Measurements from ENCODE around the gene NKX3-2. TPM values are rescaled to one million over a fixed set of nuclear protein-coding genes. Genes with fewer than 3 reads are reported as not detected.

The NKX3-2 gene
- total and polyA plus RNA-seq, 10 of the 15 experiments (the other 5 are each of a cell fraction or from before 2014, with no cell fraction given) = not detected

DNA sequence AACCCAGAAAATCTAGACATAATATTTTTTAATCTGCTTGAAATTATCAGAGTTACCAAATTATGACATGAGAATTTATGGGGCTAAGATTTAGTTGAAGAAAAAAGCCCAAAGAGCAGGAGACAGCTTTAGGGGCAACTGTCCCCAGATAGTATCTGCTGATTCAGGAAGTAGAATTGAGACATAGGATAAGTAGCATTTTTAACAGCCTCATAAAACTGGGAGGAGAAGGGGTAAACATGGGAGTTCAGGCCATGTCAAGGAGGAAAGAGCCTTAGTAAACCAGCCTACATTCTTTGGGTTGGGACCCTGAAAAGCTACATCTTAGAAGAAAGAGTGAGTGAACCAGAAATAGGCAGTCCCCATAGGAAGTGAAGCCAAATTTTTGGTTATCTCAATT is 50.5 kb downstream of the NKX3-2 start (continued):
- TF ChIP-seq, protein P1, sequence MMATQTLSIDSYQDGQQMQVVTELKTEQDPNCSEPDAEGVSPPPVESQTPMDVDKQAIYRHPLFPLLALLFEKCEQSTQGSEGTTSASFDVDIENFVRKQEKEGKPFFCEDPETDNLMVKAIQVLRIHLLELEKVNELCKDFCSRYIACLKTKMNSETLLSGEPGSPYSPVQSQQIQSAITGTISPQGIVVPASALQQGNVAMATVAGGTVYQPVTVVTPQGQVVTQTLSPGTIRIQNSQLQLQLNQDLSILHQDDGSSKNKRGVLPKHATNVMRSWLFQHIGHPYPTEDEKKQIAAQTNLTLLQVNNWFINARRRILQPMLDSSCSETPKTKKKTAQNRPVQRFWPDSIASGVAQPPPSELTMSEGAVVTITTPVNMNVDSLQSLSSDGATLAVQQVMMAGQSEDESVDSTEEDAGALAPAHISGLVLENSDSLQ (IDR thresholded peaks at IDR 0.05) = no peak
- TF ChIP-seq KAT2A (conservative IDR thresholded peaks at IDR 0.05; ENCODE audit: control insufficient read depth, low read depth, low read length) = no peak
- no peak for TF ChIP-seq STAT1 (conservative IDR thresholded peaks at IDR 0.05)
- TF ChIP-seq TBL1XR1 (IDR thresholded peaks at IDR 0.05; ENCODE audit: low read depth, low read length) = no peak
- no peak for TF ChIP-seq RUNX3 (IDR thresholded peaks at IDR 0.05; ENCODE audit: low read length)

DNA sequence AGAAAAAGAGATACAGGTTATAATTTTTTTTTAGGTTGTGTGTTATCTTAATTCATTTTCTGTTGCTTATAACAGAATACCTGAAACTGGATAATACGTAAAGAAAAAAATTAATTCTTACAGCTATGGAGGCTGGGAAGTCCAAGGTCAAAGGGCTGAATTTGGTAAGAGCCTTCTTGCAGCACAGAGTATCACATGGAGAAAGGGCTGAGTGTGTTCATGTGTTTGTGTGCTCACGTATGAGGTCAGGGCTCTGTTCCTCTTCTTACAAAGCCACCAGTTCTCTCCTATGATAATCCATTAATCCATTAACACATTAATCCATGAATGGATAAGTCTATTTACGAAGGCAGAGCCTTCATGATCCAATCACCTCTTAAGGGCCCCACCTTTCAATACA is 51.6 kb downstream of the NKX3-2 start:
- no peak overlapping the region for H3K9ac ChIP-seq (ENCODE audit: control insufficient read depth, insufficient read depth, low read length)
- no peak overlapping the region for H3K4me3 ChIP-seq
- 59% methylated on average over 3 of the region's 3 CpGs for WGBS (ENCODE audit: insufficient coverage, insufficient replicate concordance, low lambda C conversion rate, missing lambda C conversion rate)
- ATAC-seq (no peak), FAIRE-seq (no peak), DNase-seq (ENCODE audit: low read depth, low spot score) (no peak)
- TF ChIP-seq, protein P2, sequence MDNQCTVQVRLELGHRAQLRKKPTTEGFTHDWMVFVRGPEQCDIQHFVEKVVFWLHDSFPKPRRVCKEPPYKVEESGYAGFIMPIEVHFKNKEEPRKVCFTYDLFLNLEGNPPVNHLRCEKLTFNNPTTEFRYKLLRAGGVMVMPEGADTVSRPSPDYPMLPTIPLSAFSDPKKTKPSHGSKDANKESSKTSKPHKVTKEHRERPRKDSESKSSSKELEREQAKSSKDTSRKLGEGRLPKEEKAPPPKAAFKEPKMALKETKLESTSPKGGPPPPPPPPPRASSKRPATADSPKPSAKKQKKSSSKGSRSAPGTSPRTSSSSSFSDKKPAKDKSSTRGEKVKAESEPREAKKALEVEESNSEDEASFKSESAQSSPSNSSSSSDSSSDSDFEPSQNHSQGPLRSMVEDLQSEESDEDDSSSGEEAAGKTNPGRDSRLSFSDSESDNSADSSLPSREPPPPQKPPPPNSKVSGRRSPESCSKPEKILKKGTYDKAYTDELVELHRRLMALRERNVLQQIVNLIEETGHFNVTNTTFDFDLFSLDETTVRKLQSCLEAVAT (IDR thresholded peaks at IDR 0.05) = no peak
- TF ChIP-seq CHD1 (IDR thresholded peaks at IDR 0.05; ENCODE audit: low read depth, low read length) (no peak), NFXL1 (IDR thresholded peaks at IDR 0.05; ENCODE audit: borderline replicate concordance) (no peak), MTA2 (IDR thresholded peaks at IDR 0.05; ENCODE audit: low read depth) (no peak)
- BruUV-seq (replicated peaks) = no TSS peak
- 0 out of 3 replicates have a peak, but pooled peaks cover 1% of the 10 kb centered on the region for H3K9me3 ChIP-seq (replicated peaks; ENCODE audit: control insufficient read depth, insufficient read depth, low read length)
- RAD21 ChIA-PET (ENCODE audit: unreplicated experiment) = no interaction called here
- no peaks in the 10 kb centered on the region for H3K27me3 ChIP-seq (replicated peaks in 1 of 2; ENCODE audit: control insufficient read depth in 2 of 2, insufficient read depth in 2 of 2, low read length in 1 of 2)
- no peaks in the 10 kb centered on the region for H3K36me3 ChIP-seq (ENCODE audit: control insufficient read depth in 2 of 2, insufficient read depth in 2 of 2, low read length in 1 of 2)
- CTCF ChIA-PET = no interaction called here
- POLR2A ChIA-PET = no interaction called here
- no peak overlapping the region for H3K27ac ChIP-seq (ENCODE audit: control insufficient read depth, insufficient read depth)
- no peaks in the 10 kb centered on the region for H3K4me1 ChIP-seq (ENCODE audit: control insufficient read depth, insufficient read depth, low read length)
- SMC1A ChIA-PET (ENCODE audit: uncharacterized antibody, unreplicated experiment) = no interaction called here
- no peaks in the 10 kb centered on the region for H3K79me2 ChIP-seq (ENCODE audit: control insufficient read depth, insufficient read depth, low read length)
- H4K20me1 ChIP-seq (ENCODE audit: control insufficient read depth, insufficient read depth) = no peaks in the 10 kb centered on the region
- in situ Hi-C loops (cut with MboI) (no loop called here), intact Hi-C loops (cut with micrococcal nuclease; ENCODE audit: unreplicated experiment) (no loop called here)
- H3K4me2 ChIP-seq (ENCODE audit: control insufficient read depth, insufficient read depth) = no peak overlapping the region
- H2AFZ ChIP-seq (ENCODE audit: control insufficient read depth, low read depth, low read length) = no peak overlapping the region

Other genes with a start within 250 kb of the NKX3-2 start
- gene RAB28, start 60.2 kb downstream of the NKX3-2 start, total RNA-seq (2014; rRNA removed) = 12.2 and 16.9 TPM in 2 replicates
- 18.6 and 21.6 TPM in 2 replicates for gene RAB28, start 60.2 kb downstream of the NKX3-2 start, total RNA-seq (2014; rRNA removed; fragmentation: Illumina TruSeq; extraction: Trizol)
- gene RAB28, start 60.2 kb downstream of the NKX3-2 start, total RNA-seq (2021) = 12.2 and 13.2 TPM in 2 replicates
- gene RAB28, start 60.2 kb downstream of the NKX3-2 start, polyA plus RNA-seq (2011; rRNA removed) = 29.3 and 42.7 TPM in 2 replicates
- 20.0 and 25.9 TPM in 2 replicates for gene RAB28, start 60.2 kb downstream of the NKX3-2 start, polyA plus RNA-seq (2014; fragmentation: Illumina TruSeq; extraction: Trizol)
- 10 to 100 TPM in 1 of 2 experiments, 1 to 10 TPM in 1; 5.8 to 10.6 TPM for gene RAB28, start 60.2 kb downstream of the NKX3-2 start, polyA plus RNA-seq (2014; fragmentation: Nextera tagmentation; extraction: Ambion mirVana)
- gene RAB28, start 60.2 kb downstream of the NKX3-2 start, polyA plus RNA-seq (2014; rRNA removed) = 12.8 and 15.1 TPM in 2 replicates
- 10 to 100 TPM; 25.2 to 27.8 TPM for gene RAB28, start 60.2 kb downstream of the NKX3-2 start, polyA plus RNA-seq (2016; fragmentation: Nextera tagmentation; extraction: Ambion mirVana)
- 26.2 and 28.3 TPM in 2 replicates for gene BOD1L1, start 83.2 kb upstream of the NKX3-2 start, total RNA-seq (2014; rRNA removed)
- 40.4 and 47.3 TPM in 2 replicates for gene BOD1L1, start 83.2 kb upstream of the NKX3-2 start, total RNA-seq (2014; rRNA removed; fragmentation: Illumina TruSeq; extraction: Trizol)
- gene BOD1L1, start 83.2 kb upstream of the NKX3-2 start, total RNA-seq (2021) = 29.5 and 32.3 TPM in 2 replicates
- gene BOD1L1, start 83.2 kb upstream of the NKX3-2 start, polyA plus RNA-seq (2011; rRNA removed) = 25.9 and 41.0 TPM in 2 replicates
- gene BOD1L1, start 83.2 kb upstream of the NKX3-2 start, polyA plus RNA-seq (2014; fragmentation: Illumina TruSeq; extraction: Trizol) = 41.6 and 51.9 TPM in 2 replicates
- gene BOD1L1, start 83.2 kb upstream of the NKX3-2 start, polyA plus RNA-seq (2014; fragmentation: Nextera tagmentation; extraction: Ambion mirVana) = 10 to 100 TPM in 1 of 2 experiments, 1 to 10 TPM in 1; 6.8 to 12.1 TPM
- gene BOD1L1, start 83.2 kb upstream of the NKX3-2 start, polyA plus RNA-seq (2014; rRNA removed) = 20.9 and 22.8 TPM in 2 replicates
- 1 to 10 TPM; 8.8 to 8.9 TPM for gene BOD1L1, start 83.2 kb upstream of the NKX3-2 start, polyA plus RNA-seq (2016; fragmentation: Nextera tagmentation; extraction: Ambion mirVana)